ENCODE results near the gene PDPN.

The PDPN gene

GRCh38 chr1:13581446-13581845, 2.2 kb upstream of the PDPN start:
- DNase-seq: no peak

- no peak for DNase-seq
Observed at GRCh38 chr1:13582713-13583443, 754 bp upstream of the PDPN start.

GRCh38 chr1:13583966-13584791, 547 bp downstream of the PDPN start:
- DNase-seq: no peak

GRCh38 chr1:13584876-13585611, 1.4 kb downstream of the PDPN start:
- DNase-seq: no peak

GRCh38 chr1:13585612-13585991, 2.0 kb downstream of the PDPN start:
- no peak for DNase-seq

GRCh38 chr1:13586001-13586400, 2.4 kb downstream of the PDPN start:
- no peak for DNase-seq

GRCh38 chr1:13587256-13588030, 3.8 kb downstream of the PDPN start:
- DNase-seq: no peak

GRCh38 chr1:13588946-13589796, 5.5 kb downstream of the PDPN start:
- no peak for DNase-seq

GRCh38 chr1:13590486-13590885, 6.9 kb downstream of the PDPN start:
- DNase-seq: no peak

GRCh38 chr1:13593511-13594131, 10.0 kb downstream of the PDPN start:
- DNase-seq: no peak

GRCh38 chr1:13595411-13595810, 11.8 kb downstream of the PDPN start:
- DNase-seq: no peak

GRCh38 chr1:13597166-13597565, 13.5 kb downstream of the PDPN start:
- no peak for DNase-seq

GRCh38 chr1:13600762-13601453, 17.3 kb downstream of the PDPN start:
- no peak for DNase-seq

GRCh38 chr1:13604176-13604575, 20.5 kb downstream of the PDPN start:
- no peak for DNase-seq

- DNase-seq: no peak
Observed at GRCh38 chr1:13604721-13605120, 21.1 kb downstream of the PDPN start.

- DNase-seq: no peak
Observed at GRCh38 chr1:13605159-13605558, 21.5 kb downstream of the PDPN start.

- no peak for DNase-seq
Observed at GRCh38 chr1:13607002-13607401, 23.4 kb downstream of the PDPN start.

- no peak for DNase-seq
Observed at GRCh38 chr1:13616234-13616633, 32.6 kb downstream of the PDPN start.

- no peak for DNase-seq
Observed at GRCh38 chr1:13617108-13617507, 33.5 kb downstream of the PDPN start.

- no peak for DNase-seq
Observed at GRCh38 chr1:13617773-13618172, 34.1 kb downstream of the PDPN start.

GRCh38 chr1:13618483-13618882, 34.9 kb downstream of the PDPN start:
- DNase-seq: no peak
